GM12874 (cell line): ENCODE results near the gene HPS1.

Experiments used
- TF ChIP-seq, protein P1 (sequence below): IDR thresholded peaks from 2 replicates; pipeline ENCODE4 v1.5.1; 2011; ENCODE audit warnings: low read depth, mild to moderate bottlenecking, control low read depth, low read length, moderate library complexity; ENCODE audit not compliant: insufficient read depth

Gene HPS1

DNA sequence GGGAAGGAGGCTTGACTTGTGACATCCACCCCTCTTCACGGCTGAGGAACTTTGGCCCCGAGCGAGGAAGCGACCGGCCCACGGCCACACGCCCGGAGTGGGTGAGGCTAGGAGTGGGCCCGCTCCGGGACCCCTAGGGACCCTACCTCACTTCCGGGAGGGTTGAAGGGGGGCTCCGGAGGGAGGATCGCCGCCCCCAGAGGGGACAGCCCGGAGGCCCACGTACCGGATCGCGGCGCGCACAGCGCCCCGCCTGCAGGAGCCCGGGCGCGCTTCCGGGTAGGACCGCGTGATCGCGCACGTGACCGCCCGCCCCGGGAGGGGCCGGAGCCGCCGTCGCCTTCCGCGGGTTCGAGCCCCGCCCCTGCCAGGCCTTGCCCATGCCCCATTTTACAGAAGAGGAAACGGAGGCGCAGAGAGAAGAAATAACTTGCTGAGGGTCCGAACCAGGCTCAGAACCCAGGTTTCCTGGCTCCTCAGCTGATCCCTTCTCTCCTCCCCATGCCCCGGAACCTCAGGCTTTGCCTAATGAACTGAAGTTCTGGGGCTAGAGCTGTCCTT lies at the start of gene HPS1:
Gene HPS1, minus strand, starts transcription at position 275 of the 561 bp plus-strand sequence. CDS start 3,695 bp downstream, outside the sequence.
- TF ChIP-seq, protein P1, sequence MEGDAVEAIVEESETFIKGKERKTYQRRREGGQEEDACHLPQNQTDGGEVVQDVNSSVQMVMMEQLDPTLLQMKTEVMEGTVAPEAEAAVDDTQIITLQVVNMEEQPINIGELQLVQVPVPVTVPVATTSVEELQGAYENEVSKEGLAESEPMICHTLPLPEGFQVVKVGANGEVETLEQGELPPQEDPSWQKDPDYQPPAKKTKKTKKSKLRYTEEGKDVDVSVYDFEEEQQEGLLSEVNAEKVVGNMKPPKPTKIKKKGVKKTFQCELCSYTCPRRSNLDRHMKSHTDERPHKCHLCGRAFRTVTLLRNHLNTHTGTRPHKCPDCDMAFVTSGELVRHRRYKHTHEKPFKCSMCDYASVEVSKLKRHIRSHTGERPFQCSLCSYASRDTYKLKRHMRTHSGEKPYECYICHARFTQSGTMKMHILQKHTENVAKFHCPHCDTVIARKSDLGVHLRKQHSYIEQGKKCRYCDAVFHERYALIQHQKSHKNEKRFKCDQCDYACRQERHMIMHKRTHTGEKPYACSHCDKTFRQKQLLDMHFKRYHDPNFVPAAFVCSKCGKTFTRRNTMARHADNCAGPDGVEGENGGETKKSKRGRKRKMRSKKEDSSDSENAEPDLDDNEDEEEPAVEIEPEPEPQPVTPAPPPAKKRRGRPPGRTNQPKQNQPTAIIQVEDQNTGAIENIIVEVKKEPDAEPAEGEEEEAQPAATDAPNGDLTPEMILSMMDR, result peak; percentile 27; the same call in 1 of the 2 replicates

GRCh38 chr10:98492763-98493162 lies 46.0 kb upstream of the HPS1 start:
- TF ChIP-seq, protein P1, result no peak

DNA sequence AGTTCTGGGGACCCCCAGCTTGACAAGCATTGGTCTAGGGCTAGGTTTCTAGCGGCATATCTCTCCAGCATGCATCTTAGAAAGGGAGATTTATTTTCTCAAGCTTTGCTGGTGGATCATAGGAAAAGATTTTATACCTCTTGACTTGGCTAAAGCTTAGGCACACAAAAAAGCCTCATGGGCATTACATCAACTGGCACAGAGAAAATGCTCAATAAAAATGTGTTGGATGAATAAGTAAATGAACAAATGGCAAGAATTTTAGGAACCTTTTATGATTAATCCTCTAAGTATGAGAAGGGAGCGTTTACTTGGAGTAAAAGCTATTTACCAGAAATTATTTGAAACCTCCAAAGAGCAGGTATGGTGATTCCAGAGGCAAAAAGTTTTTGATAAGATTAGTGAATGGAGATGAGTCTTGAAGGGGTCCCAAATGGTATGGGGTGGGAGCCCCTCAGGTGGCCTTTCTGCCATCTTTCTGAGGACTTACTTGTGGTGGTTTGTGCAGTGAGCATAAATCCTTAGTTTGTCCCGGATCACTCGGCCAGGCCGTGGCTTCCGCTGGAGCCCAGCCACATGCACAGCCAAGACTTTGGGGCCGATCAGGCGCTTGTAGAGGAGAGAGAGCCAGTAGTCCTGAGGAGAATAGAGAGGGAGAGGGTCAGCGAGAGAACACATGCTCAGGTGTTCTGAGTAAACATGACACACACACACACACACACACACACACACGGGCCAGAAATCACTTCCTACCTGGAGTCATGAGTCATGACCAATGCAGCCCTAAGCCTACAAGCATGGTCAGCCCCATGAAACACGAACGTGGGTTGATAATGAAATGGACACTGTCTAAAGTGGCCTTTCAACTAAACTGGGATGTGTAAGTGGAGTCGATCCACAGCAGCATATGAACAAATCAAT lies 43.1 kb upstream of the HPS1 start:
- TF ChIP-seq, protein P1, result no peak

DNA sequence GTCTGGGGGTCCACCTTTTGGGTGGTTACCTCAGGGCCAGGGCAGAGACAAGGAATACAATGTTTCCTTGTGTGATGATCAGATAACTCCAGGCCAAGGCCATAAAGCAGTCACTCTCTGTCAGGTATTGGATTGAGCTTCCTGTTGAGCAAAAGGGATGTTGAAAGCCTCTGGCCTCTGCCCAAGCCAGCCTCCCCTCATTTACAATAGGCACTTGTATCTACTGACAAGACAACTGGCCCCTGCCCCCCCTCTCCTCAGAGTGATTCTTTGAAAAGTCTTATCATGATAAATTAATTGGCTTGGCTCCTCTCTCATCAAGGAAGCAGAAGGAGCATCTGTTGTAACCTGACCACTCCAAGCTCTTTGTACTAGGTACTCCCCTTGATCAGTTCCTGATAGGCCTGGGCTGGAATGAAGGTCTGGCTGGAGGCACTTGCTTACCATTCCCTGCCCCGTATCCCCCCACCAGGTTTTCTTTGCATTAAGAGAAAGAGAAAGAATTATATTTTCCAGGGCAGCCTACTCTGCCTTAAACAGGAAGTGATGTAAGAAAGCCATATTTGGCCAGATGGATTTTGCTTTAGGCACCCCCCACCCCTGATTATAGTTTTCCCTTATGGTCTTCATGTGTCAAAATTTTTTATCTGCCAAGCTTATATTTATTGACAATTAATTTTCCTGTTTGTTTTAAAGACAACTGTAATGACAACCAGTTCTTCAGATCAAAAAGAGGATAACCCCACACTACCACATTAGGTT lies 42.1 kb upstream of the HPS1 start:
- TF ChIP-seq, protein P1, result no peak

- TF ChIP-seq, protein P1, result no peak
Observed at GRCh38 chr10:98487649-98488048, 40.9 kb upstream of the HPS1 start.

DNA sequence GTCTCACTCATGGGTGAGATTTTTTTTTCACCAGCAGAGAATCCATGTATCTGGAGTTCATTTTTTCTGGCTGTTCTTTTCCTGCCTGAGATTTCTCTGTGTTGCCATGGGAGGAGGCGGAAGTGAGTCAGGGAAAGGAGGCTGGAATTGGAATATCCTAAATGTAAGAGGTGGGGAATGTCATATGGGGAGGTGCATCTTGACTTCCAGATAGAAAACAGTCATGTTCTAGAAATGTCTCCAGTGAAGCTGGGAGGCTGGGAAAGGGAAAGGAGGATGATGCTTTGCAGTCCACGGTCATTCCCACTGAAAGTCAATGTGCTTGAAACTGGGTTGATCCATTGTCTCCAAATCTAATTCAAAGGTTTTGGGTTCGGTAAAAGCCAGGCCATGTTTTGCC lies 39.7 kb upstream of the HPS1 start:
- TF ChIP-seq, protein P1, result no peak

GRCh38 chr10:98485959-98486358 lies 39.2 kb upstream of the HPS1 start:
- TF ChIP-seq, protein P1, result no peak
